H1 (cell line): ENCODE measurements around the gene PRTN3. TPM values are rescaled to one million over a fixed set of nuclear protein-coding genes. Genes with fewer than 3 reads are reported as not detected.

Experiments used
- CTCF ChIA-PET: fragments of 300-600 bp; sonication (Branson Sonifier 250); formaldehyde crosslinking; loops from one replicate; lab custom pipeline; 2021; ENCODE audit not compliant: partially characterized antibody; lab: Charles Lee
- POLR2A ChIA-PET: fragments of 300-600 bp; sonication (Branson Sonifier 250); formaldehyde crosslinking; loops from one replicate; lab custom pipeline; 2021; ENCODE audit warnings: inconsistent platforms; ENCODE audit not compliant: partially characterized antibody; lab: Charles Lee
- DNase-seq, 2 experiments: peaks; one replicate each; pipeline versions ENCODE4 v3.0.0 to v3.0.0-alpha.2; 2010 to 2022; ENCODE audit warnings: low spot score in 2 of 2, low read depth in 1 of 2, mixed read lengths in 1 of 2
- FAIRE-seq: peaks from 2 replicates; lab custom pipeline; 2011; peaks lifted over from hg19 to GRCh38; lab: Jason Lieb, UNC
- H2AFZ ChIP-seq: 2 replicates; pipeline ENCODE4 v1.8.1; 2012; ENCODE audit warnings: low read length, inconsistent platforms
- H2AK5ac ChIP-seq: 2 replicates; pipeline ENCODE4 v1.6.1; 2013; ENCODE audit warnings: low read depth, low read length
- H2BK120ac ChIP-seq: replicated peaks from 2 replicates; pipeline ENCODE3; 2013; ENCODE audit warnings: low read depth, low read length, inconsistent platforms
- H2BK12ac ChIP-seq: 2 replicates; pipeline ENCODE4 v1.6.1; 2013; ENCODE audit warnings: low read depth, low read length
- H2BK15ac ChIP-seq: 2 replicates; pipeline ENCODE4 v1.6.1; 2013; ENCODE audit warnings: low read length
- H2BK20ac ChIP-seq: 2 replicates; pipeline ENCODE4 v1.6.1; 2013; ENCODE audit warnings: low read length
- H2BK5ac ChIP-seq: 2 replicates; pipeline ENCODE4 v1.6.1; 2013; ENCODE audit warnings: low read depth, low read length
- H3K14ac ChIP-seq: 2 replicates; pipeline ENCODE4 v1.6.1; 2013; ENCODE audit warnings: inconsistent platforms; ENCODE audit not compliant: insufficient read length
- H3K18ac ChIP-seq: 2 replicates; pipeline ENCODE4 v1.6.1; 2013; ENCODE audit warnings: low read length; ENCODE audit errors: extremely low read depth
- H3K23ac ChIP-seq: 2 replicates; pipeline ENCODE4 v1.6.1; 2013; ENCODE audit warnings: inconsistent platforms; ENCODE audit not compliant: insufficient read length
- H3K23me2 ChIP-seq: 2 replicates; pipeline ENCODE4 v1.6.1; 2013; ENCODE audit warnings: low read depth, low read length
- H3K27ac ChIP-seq: 2 replicates; pipeline ENCODE4 v1.6.1; 2011; ENCODE audit warnings: low read depth, low read length, inconsistent platforms
- H3K27me3 ChIP-seq, 4 experiments: replicated peaks in 1 of 4; 1 replicate in 1 of 4; 2 replicates in 3 of 4; pipeline versions ENCODE4 v1.6.1 to v1.8.1; 2011 to 2013; ENCODE audit warnings: low read length in 3 of 4, mild to moderate bottlenecking in 3 of 4, inconsistent platforms in 2 of 4, mixed read lengths in 2 of 4, moderate library complexity in 1 of 4; ENCODE audit not compliant: control insufficient read depth in 3 of 4, insufficient read depth in 3 of 4; ENCODE audit errors: extremely low read depth in 1 of 4
- H3K36me3 ChIP-seq, 4 experiments: 2 replicates each; pipeline versions ENCODE4 v1.6.1 to v1.8.1; 2011 to 2013; ENCODE audit warnings: mild to moderate bottlenecking in 4 of 4, low read length in 3 of 4, moderate library complexity in 2 of 4, control low read depth in 1 of 4, inconsistent platforms in 1 of 4; ENCODE audit not compliant: insufficient read depth in 4 of 4, control insufficient read depth in 2 of 4
- H3K4ac ChIP-seq: replicated peaks from 2 replicates; pipeline ENCODE3; 2013; ENCODE audit warnings: low read length, low read depth, mixed read lengths, inconsistent platforms; ENCODE audit not compliant: insufficient read length
- H3K4me1 ChIP-seq, 4 experiments: replicated peaks in 1 of 4; 1 replicate in 1 of 4; 2 replicates in 3 of 4; pipeline versions ENCODE4 v1.6.1 to v1.8.1; 2011 to 2013; ENCODE audit warnings: low read length in 3 of 4, inconsistent platforms in 2 of 4, mixed read lengths in 1 of 4; ENCODE audit not compliant: insufficient read depth in 4 of 4, control insufficient read depth in 3 of 4
- H3K4me2 ChIP-seq, 2 experiments: 2 replicates each; pipeline versions ENCODE4 v1.6.1 to v1.8.1; 2011 to 2013; ENCODE audit warnings: low read depth in 2 of 2, low read length in 2 of 2, control low read depth in 1 of 2, inconsistent platforms in 1 of 2, mild to moderate bottlenecking in 1 of 2; ENCODE audit not compliant: insufficient read depth in 1 of 2
- H3K4me3 ChIP-seq, 4 experiments: fragments of 200-600, 300-600 bp in 1 of 4; sonication (generic), shearing (Covaris generic), sonication (Bioruptor Twin) in 1 of 4; 2 replicates each; pipeline versions ENCODE4 v1.5.1 to v1.8.1; 2011 to 2016; ENCODE audit warnings: low read length in 4 of 4, low read depth in 3 of 4, control low read depth in 2 of 4, inconsistent platforms in 2 of 4, mild to moderate bottlenecking in 2 of 4, mixed read lengths in 1 of 4, moderate library complexity in 1 of 4; ENCODE audit not compliant: insufficient read depth in 2 of 4; ENCODE audit errors: extremely low read depth in 1 of 4
- H3K56ac ChIP-seq: replicated peaks from 2 replicates; pipeline ENCODE3; 2013; ENCODE audit warnings: low read depth, mild to moderate bottlenecking, mixed read lengths, low read length, inconsistent platforms; ENCODE audit not compliant: insufficient read length
- H3K79me1 ChIP-seq: 2 replicates; pipeline ENCODE4 v1.6.1; 2013; ENCODE audit warnings: low read depth, low read length, control low read depth
- H3K79me2 ChIP-seq, 2 experiments: 2 replicates each; pipeline versions ENCODE4 v1.6.1 to v1.8.1; 2012 to 2013; ENCODE audit warnings: low read length in 2 of 2, mild to moderate bottlenecking in 2 of 2, inconsistent platforms in 1 of 2; ENCODE audit not compliant: insufficient read depth in 2 of 2, control insufficient read depth in 1 of 2
- H3K9ac ChIP-seq, 4 experiments: replicated peaks in 1 of 4; 1 replicate in 1 of 4; 2 replicates in 3 of 4; pipeline versions ENCODE4 v1.6.1 to v1.8.1; 2011 to 2013; ENCODE audit warnings: low read depth in 3 of 4, low read length in 3 of 4, control low read depth in 2 of 4, mild to moderate bottlenecking in 2 of 4, moderate library complexity in 2 of 4, inconsistent platforms in 1 of 4; ENCODE audit errors: extremely low read depth in 1 of 4
- H3K9me3 ChIP-seq, 2 experiments: 2 replicates each; pipeline versions ENCODE4 v1.6.1 to v1.8.1; 2012 to 2013; ENCODE audit warnings: mild to moderate bottlenecking in 2 of 2, moderate library complexity in 2 of 2, control low read depth in 1 of 2, inconsistent platforms in 1 of 2, low read depth in 1 of 2, low read length in 1 of 2, mixed read lengths in 1 of 2; ENCODE audit not compliant: insufficient read depth in 2 of 2
- H4K20me1 ChIP-seq, 2 experiments: replicated peaks in 1 of 2; 2 replicates each; pipeline versions ENCODE3 to v1.8.1; 2011 to 2013; ENCODE audit warnings: inconsistent platforms in 2 of 2, low read length in 2 of 2, mild to moderate bottlenecking in 1 of 2; ENCODE audit not compliant: insufficient read depth in 2 of 2, control insufficient read depth in 1 of 2
- H4K5ac ChIP-seq: 2 replicates; pipeline ENCODE4 v1.6.1; 2013; ENCODE audit warnings: low read length, low read depth, mixed read lengths, inconsistent platforms; ENCODE audit not compliant: insufficient read length
- H4K8ac ChIP-seq: 2 replicates; pipeline ENCODE4 v1.8.0; 2013; ENCODE audit warnings: mild to moderate bottlenecking, moderate library complexity, low read length, inconsistent platforms; ENCODE audit not compliant: insufficient read depth; ENCODE audit errors: extremely low read depth
- H4K91ac ChIP-seq: replicated peaks from 2 replicates; pipeline ENCODE3; 2013; ENCODE audit warnings: low read length, mixed read lengths, inconsistent platforms; ENCODE audit not compliant: insufficient read length
- BRCA1 ChIP-seq: IDR thresholded peaks from 2 replicates; pipeline ENCODE4 v1.6.1; 2012; ENCODE audit warnings: low read depth, low read length, improper control_type of control experiment
- CEBPB ChIP-seq: IDR thresholded peaks from 2 replicates; pipeline ENCODE4 v1.6.1; 2012; ENCODE audit warnings: low read depth, low read length
- CTBP2 ChIP-seq: IDR thresholded peaks from 2 replicates; pipeline ENCODE4 v1.7.0; 2011; ENCODE audit warnings: borderline replicate concordance, mild to moderate bottlenecking, moderate library complexity, mixed read lengths, low read length; ENCODE audit not compliant: insufficient read depth, insufficient read length
- EGR1 ChIP-seq: IDR thresholded peaks from 2 replicates; pipeline ENCODE4 v1.6.1; 2011; ENCODE audit warnings: low read depth, low read length, borderline replicate concordance
- EZH2 ChIP-seq: fragments of 200-600 bp; sonication (generic); IDR thresholded peaks from 2 replicates; pipeline ENCODE4 v1.7.1; 2012; ENCODE audit warnings: low read depth, mild to moderate bottlenecking, moderate library complexity, low read length, inconsistent platforms; ENCODE audit not compliant: severe bottlenecking
- HDAC2 ChIP-seq, 2 experiments: fragments of 300-600 bp in 1 of 2; sonication (generic) in 1 of 2; IDR thresholded peaks; 2 replicates each; pipeline ENCODE4 v1.6.1; 2011 to 2012; ENCODE audit warnings: low read depth in 2 of 2, low read length in 2 of 2, mild to moderate bottlenecking in 2 of 2, moderate library complexity in 2 of 2, borderline replicate concordance in 1 of 2, inconsistent platforms in 1 of 2
- JUND ChIP-seq: IDR thresholded peaks from 2 replicates; pipeline ENCODE4 v1.6.1; 2011; ENCODE audit warnings: mild to moderate bottlenecking, improper control_type of control experiment, low read length
- KDM5A ChIP-seq: fragments of 200-600 bp; IDR thresholded peaks from 2 replicates; pipeline ENCODE4 v1.7.1; 2012; ENCODE audit warnings: mild to moderate bottlenecking, low read length, inconsistent platforms, mixed read lengths
- POLR2AphosphoS5 ChIP-seq: IDR thresholded peaks from 2 replicates; pipeline ENCODE4 v1.6.1; 2011; ENCODE audit warnings: low read depth, low read length
- SUZ12 ChIP-seq: fragments of 200-600 bp; sonication (generic); IDR thresholded peaks from 2 replicates; pipeline ENCODE4 v1.6.1; 2012; ENCODE audit warnings: mild to moderate bottlenecking, inconsistent platforms, low read length, moderate library complexity, mixed read lengths
- ZNF274 ChIP-seq: IDR thresholded peaks from 2 replicates; pipeline ENCODE4 v1.7.0; 2012; ENCODE audit warnings: low read length, borderline replicate concordance; ENCODE audit errors: extremely low read depth
- WGBS, 2 experiments: shearing (Covaris generic) in 1 of 2; methylation state at CpG; one replicate each; pipeline versions ENCODE4 v1.1.6 to v1.1.7; 2013 to 2015; ENCODE audit warnings: low lambda C conversion rate in 2 of 2, mixed read lengths in 2 of 2, inconsistent platforms in 1 of 2, low coverage in 1 of 2, missing lambda C conversion rate in 1 of 2; ENCODE audit not compliant: insufficient replicate concordance in 2 of 2, insufficient coverage in 1 of 2, insufficient read length in 1 of 2; ENCODE audit errors: extremely low coverage in 1 of 2, missing lambda C conversion rate in 1 of 2; 5-methylcytosine and 5-hydroxymethylcytosine counted together
- polyA plus RNA-seq, 7 experiments: library from polyadenylated mRNA; depleted of rRNA in 3 of 7; stranded (reverse) in 5 of 7; unstranded in 2 of 7; fragments of >200 nt in 5 of 7; fragments of 200-250 nt in 2 of 7; gene quantifications; 1 replicate in 5 of 7; 2 replicates in 1 of 7; 4 replicates in 1 of 7; pipeline versions ENCODE4 v1.2.1 to v1.2.3, GENCODE V29; 2011 to 2013; ENCODE audit warnings: missing spikeins in 2 of 7, mixed read lengths in 2 of 7
- total RNA-seq: library from RNA; stranded (reverse); fragmentation: NEBNext Ultra II Directional; extraction: Animal tissue kit (Norgen Biotek cat#: 25700); gene quantifications from 2 replicates; pipeline ENCODE4 v1.2.1, GENCODE V29; 2021
- TF ChIP-seq, protein P1 (sequence below): IDR thresholded peaks from 2 replicates; pipeline ENCODE4 v1.6.1; 2011; ENCODE audit warnings: low read length, improper control_type of control experiment

Gene PRTN3
- total and polyA plus RNA-seq, 2 of the 8 experiments (the other 6 are each of a cell fraction or from before 2014, with no cell fraction given), result 0.39 to 2.1 TPM

- Histone ChIP-seq H3K79me2 (peaks cover 0 to 13% of the 10 kb centered on the region in 2 experiments; a peak in 1 of 4 replicates), H3K36me3 (peaks cover 7 to 38% (median 12%) of the 10 kb centered on the region in 4 experiments; a peak in 7 of 8 replicates), H2BK120ac (no peak overlapping the region), H3K18ac (no peak overlapping the region), H3K4me1 (no peaks in the 10 kb centered on the region), H3K4me3 (no peak overlapping the region), H3K23ac (no peak overlapping the region), H3K27ac (no peak overlapping the region), H4K8ac (no peak overlapping the region), H3K9me3 (no peaks in the 10 kb centered on the region), H2BK5ac (no peak overlapping the region), H4K5ac (no peak overlapping the region), H3K79me1 (peaks cover 5% of the 10 kb centered on the region; the same call in 1 of the 2 replicates), H3K23me2 (peaks cover 15% of the 10 kb centered on the region; the same call in 1 of the 2 replicates), H3K9ac (no peak overlapping the region), H2BK12ac (no peak overlapping the region), H2BK15ac (no peak overlapping the region), H3K27me3 (no peaks in the 10 kb centered on the region), H3K4me2 (no peak overlapping the region), H2AK5ac (no peak overlapping the region), H3K56ac (peak overlapping the region; percentile 59), H2AFZ (no peak overlapping the region), H3K14ac (no peak overlapping the region), H4K91ac (no peak overlapping the region), H2BK20ac (no peak overlapping the region), H3K4ac (no peak overlapping the region), H4K20me1 (peaks cover 0 to 19% of the 10 kb centered on the region in 2 experiments)
- 81 to 100% methylated on average over 1 to 2 of the region's 2 CpGs for WGBS, 2 experiments
- ChIA-PET CTCF (no interaction called here), POLR2A (no interaction called here)
- FAIRE-seq, result no peak
- no peak for DNase-seq
- TF ChIP-seq HDAC2 (IDR thresholded peaks at IDR 0.05; ENCODE audit: borderline replicate concordance in 1 of 2, low read depth in 2 of 2, low read length in 2 of 2) (no peak), EGR1 (no peak), EZH2 (no peak), POLR2AphosphoS5 (no peak), JUND (no peak), KDM5A (no peak), CTBP2 (no peak), BRCA1 (no peak), SUZ12 (no peak), CEBPB (no peak), ZNF274 (no peak)
- TF ChIP-seq, protein P1, sequence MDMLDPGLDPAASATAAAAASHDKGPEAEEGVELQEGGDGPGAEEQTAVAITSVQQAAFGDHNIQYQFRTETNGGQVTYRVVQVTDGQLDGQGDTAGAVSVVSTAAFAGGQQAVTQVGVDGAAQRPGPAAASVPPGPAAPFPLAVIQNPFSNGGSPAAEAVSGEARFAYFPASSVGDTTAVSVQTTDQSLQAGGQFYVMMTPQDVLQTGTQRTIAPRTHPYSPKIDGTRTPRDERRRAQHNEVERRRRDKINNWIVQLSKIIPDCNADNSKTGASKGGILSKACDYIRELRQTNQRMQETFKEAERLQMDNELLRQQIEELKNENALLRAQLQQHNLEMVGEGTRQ, result no peak
Measured at GRCh38 chr19:816500-816857, 24.3 kb upstream of the PRTN3 start.
